Measurements from ENCODE around the gene FAM151A.

DNA sequence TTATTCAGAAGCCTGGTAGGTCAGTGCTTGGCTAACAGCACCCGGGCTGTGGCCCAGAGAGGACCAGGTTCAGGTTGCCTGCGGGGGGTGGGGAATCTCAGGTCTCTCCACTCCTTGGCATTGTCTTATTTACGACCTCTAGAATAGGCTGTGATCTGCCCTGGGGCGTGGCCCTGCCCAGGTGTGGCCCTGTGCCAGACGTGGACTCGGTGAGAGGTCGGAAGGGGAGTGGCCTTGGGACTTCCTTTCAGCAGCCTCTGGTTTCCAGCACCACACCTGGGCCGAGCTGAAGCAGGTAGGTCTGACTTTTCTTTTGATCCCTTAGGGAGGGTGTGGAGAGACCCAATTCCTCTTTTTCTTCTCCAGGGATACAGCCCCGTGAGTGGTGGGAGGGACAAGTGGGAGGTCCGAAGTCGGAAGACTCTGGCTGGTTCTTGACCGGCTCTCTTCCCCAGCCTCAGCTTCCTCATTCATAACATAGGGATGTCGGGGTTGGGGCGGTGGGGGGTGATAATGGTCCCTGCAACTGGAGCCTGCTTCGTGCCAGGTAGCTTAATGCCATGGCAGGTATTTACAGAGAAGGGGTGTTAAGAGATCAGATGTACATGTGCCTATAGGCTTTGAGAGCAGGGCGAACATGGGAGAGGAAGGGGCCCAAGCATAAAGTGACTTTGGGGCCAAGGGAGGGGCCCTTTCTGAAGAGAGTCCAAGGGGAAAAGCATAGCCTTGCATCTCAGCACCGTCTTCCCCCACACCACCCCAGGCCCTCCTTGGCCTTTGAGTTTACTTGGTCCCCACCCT is 58.8 kb downstream of the FAM151A start:
- TF ChIP-seq, protein P1, sequence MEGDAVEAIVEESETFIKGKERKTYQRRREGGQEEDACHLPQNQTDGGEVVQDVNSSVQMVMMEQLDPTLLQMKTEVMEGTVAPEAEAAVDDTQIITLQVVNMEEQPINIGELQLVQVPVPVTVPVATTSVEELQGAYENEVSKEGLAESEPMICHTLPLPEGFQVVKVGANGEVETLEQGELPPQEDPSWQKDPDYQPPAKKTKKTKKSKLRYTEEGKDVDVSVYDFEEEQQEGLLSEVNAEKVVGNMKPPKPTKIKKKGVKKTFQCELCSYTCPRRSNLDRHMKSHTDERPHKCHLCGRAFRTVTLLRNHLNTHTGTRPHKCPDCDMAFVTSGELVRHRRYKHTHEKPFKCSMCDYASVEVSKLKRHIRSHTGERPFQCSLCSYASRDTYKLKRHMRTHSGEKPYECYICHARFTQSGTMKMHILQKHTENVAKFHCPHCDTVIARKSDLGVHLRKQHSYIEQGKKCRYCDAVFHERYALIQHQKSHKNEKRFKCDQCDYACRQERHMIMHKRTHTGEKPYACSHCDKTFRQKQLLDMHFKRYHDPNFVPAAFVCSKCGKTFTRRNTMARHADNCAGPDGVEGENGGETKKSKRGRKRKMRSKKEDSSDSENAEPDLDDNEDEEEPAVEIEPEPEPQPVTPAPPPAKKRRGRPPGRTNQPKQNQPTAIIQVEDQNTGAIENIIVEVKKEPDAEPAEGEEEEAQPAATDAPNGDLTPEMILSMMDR (optimal IDR thresholded peaks at IDR 0.05 in 1 of 3, IDR thresholded peaks at IDR 0.05 in 1 of 3, conservative IDR thresholded peaks at IDR 0.05 in 1 of 3; ENCODE audit: extremely low read depth in 1 of 3, insufficient read depth in 2 of 3, low read length in 3 of 3), result no peak
- no peak for TF ChIP-seq EZH2 (IDR thresholded peaks at IDR 0.05; ENCODE audit: low read length)

Measured in keratinocyte (primary cell).